ENCODE measurements around the gene MAST3.

DNA sequence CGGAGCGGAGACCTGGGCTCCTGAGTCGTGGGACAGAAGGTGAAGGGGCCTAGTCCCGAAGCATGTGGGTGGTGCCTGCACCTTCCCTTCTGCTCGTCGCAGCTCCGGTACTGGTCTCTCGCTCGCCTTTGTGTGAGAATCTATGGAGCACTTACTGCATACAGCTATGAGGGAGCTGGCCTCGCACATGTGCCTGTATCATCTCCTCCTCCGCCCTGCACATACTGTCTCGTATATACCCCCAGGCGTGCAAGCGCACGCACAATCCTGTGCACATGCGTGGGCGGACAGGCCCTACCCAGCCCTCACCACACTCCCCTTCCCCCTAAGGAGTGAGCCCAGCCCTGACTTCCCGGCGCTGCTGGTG, 64.0 kb downstream of the MAST3 start:
- TF ChIP-seq, protein P1, sequence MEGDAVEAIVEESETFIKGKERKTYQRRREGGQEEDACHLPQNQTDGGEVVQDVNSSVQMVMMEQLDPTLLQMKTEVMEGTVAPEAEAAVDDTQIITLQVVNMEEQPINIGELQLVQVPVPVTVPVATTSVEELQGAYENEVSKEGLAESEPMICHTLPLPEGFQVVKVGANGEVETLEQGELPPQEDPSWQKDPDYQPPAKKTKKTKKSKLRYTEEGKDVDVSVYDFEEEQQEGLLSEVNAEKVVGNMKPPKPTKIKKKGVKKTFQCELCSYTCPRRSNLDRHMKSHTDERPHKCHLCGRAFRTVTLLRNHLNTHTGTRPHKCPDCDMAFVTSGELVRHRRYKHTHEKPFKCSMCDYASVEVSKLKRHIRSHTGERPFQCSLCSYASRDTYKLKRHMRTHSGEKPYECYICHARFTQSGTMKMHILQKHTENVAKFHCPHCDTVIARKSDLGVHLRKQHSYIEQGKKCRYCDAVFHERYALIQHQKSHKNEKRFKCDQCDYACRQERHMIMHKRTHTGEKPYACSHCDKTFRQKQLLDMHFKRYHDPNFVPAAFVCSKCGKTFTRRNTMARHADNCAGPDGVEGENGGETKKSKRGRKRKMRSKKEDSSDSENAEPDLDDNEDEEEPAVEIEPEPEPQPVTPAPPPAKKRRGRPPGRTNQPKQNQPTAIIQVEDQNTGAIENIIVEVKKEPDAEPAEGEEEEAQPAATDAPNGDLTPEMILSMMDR (conservative IDR thresholded peaks at IDR 0.05; ENCODE audit: low read length): no peak
- no peak for TF ChIP-seq EZH2phosphoT487 (IDR thresholded peaks at IDR 0.05; ENCODE audit: borderline replicate concordance)
